Measurements from ENCODE around the gene CCDC50.

- no peak for TF ChIP-seq CTCF (conservative IDR thresholded peaks at IDR 0.05; ENCODE audit: low read length)
- TF ChIP-seq EZH2phosphoT487 (IDR thresholded peaks at IDR 0.05; ENCODE audit: borderline replicate concordance), result no peak
These were observed 28.7 kb downstream of the CCDC50 start for GRCh38 chr3:191357909-191358308.

Data from Loucy (cell line).